G401 (cell line): ENCODE measurements around the gene MEFV. TPM values are rescaled to one million over a fixed set of nuclear protein-coding genes. Genes with fewer than 3 reads are reported as not detected.
"Not testable (repeated sequence)": the region's sequence is repeated elsewhere in the genome, so short reads cannot be mapped to it uniquely, and the experiment has no call there.

ENCODE experiments used
- DNase-seq: peaks from one replicate; pipeline ENCODE4 v3.0.0-alpha.2; 2015; ENCODE audit warnings: low spot score
- in situ Hi-C: cut with HindIII; loops from 2 replicates; pipeline ENCODE4 v1.10.0; 2016; ENCODE audit warnings: low sequenced_read_pairs, mixed read lengths
- total RNA-seq: library from RNA; depleted of rRNA; stranded (reverse); fragments of >200 nt; shearing (Covaris generic); gene quantifications from 2 replicates; pipeline ENCODE4 v1.2.3, GENCODE V29; 2014

MEFV gene
- total RNA-seq, 1 experiment from 2014 or later: not detected

- DNase-seq, in situ Hi-C loops: not testable (repeated sequence)
These were observed 14.3 kb upstream of the MEFV start for GRCh38 chr16:3270718-3271117.

- in situ Hi-C loops: no loop called here
- no peak for DNase-seq
These were observed 11.9 kb upstream of the MEFV start for GRCh38 chr16:3268294-3268693.

DNA sequence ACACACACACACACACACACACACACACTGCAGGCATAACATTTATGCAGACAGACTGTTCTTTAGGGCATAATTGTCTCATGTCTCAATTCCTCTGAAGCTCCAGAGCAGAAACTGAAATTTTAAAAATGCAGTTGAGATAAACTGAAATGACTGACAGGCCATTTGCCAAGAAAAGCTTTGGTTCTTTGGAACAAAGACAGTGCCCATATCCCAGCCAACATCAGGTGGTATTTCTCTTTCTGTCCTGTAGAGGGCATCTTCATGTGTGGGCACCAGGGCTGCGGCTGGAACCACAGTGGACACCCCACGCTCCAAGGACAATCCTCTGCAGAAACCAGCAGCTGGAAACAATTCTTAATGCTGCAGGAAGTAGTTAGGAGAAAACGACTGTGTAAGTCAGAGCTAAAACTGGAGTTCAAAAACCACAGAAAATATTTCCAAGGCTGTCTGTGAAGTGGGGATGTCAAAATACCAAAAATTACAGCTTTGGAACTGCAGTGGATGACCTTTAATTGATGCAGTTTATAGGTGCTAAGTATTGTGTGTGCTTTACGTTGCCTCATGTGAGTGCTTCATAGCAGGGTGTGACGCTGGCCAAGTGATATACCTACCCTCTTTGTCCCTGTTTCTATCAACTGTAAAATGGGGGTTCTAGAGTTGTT is 10.6 kb upstream of the MEFV start:
- peak; percentile 23 for DNase-seq
- in situ Hi-C loops: no loop called here

GRCh38 chr16:3264137-3265036 is 8.0 kb upstream of the MEFV start:
- in situ Hi-C loops: no loop called here
- peak; percentile 98 for DNase-seq

DNA sequence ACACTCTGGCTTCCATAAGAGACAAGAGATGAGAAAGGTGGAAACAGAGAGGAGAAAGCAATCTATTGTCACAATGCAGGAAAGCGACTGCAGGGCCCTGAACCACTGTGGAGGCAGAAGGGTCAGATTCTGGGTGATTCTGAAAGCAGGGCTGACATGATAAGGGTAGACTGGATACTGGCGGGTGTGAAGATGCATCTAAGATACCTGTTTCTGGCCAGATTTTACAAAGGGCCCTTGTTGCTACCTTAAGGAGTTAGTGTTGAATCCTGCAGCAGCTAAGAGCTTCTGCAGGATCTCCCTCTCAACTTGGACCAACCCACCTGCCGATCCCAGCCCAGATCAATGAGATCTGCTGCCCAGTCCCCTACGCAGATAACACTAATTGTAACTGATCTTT is 6.1 kb upstream of the MEFV start:
- no peak for DNase-seq
- in situ Hi-C loops: no loop called here

- no peak for DNase-seq
- in situ Hi-C loops: no loop called here
These were observed 3.4 kb upstream of the MEFV start for GRCh38 chr16:3259836-3260235.

- in situ Hi-C loops: no loop called here
- no peak for DNase-seq
These were observed 533 bp upstream of the MEFV start for GRCh38 chr16:3256866-3257465.

DNA sequence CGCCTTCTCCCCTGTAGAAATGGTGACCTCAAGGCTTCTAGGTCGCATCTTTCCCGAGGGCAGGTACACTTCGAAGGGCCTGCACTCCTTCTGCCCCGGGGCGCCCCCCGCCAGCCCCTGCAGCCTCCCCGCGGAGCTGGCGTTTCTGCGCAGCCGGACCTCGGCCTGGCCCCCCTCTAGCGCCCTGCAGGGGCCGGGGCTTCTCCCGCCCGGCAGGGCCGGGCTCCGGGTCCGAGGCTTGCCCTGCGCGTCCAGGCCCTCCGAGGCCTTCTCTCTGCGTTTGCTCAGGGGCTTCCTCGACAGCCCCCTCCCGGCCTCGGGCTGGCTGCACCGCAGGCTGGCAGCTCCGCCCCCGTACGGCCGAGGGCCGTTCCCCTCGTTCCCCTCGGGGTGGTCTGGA is 2.1 kb downstream of the MEFV start:
- no peak for DNase-seq
- in situ Hi-C loops: no loop called here

- in situ Hi-C loops: no loop called here
- DNase-seq: no peak
These were observed 3.5 kb downstream of the MEFV start for GRCh38 chr16:3252967-3253366.

DNA sequence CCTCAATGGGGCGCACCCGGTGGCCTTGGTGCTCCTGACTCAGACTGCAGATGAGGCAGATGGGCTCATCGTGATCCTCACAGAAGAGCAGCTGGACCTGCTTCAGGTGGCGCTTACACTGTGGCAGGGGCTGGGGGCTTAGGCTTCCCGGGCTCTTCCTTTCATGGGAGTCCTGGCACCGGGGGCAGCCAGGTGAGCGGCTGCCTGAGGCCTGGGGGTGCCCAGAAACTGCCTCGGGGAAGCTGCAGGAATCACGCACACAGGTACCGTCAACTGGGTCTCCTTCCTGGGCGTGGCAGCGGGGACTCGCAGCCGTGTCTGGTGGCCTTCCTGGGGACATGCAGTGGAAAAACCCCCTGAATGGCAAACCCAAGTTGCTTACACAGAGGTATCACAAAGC is 7.0 kb downstream of the MEFV start:
- in situ Hi-C loops: no loop called here
- DNase-seq: no peak

- no peak for DNase-seq
- in situ Hi-C loops: no loop called here
These were observed 7.4 kb downstream of the MEFV start for GRCh38 chr16:3249020-3249419.

GRCh38 chr16:3248596-3248995 is 7.8 kb downstream of the MEFV start:
- in situ Hi-C loops: no loop called here
- DNase-seq: no peak

- in situ Hi-C loops: no loop called here
- no peak for DNase-seq
These were observed 9.6 kb downstream of the MEFV start for GRCh38 chr16:3246876-3247275.

GRCh38 chr16:3246002-3246401 is 10.4 kb downstream of the MEFV start:
- in situ Hi-C loops: no loop called here
- no peak for DNase-seq

GRCh38 chr16:3243882-3244281 is 12.6 kb downstream of the MEFV start:
- no peak for DNase-seq
- in situ Hi-C loops: no loop called here

GRCh38 chr16:3242709-3243108 is 13.7 kb downstream of the MEFV start:
- no peak for DNase-seq
- in situ Hi-C loops: no loop called here

DNA sequence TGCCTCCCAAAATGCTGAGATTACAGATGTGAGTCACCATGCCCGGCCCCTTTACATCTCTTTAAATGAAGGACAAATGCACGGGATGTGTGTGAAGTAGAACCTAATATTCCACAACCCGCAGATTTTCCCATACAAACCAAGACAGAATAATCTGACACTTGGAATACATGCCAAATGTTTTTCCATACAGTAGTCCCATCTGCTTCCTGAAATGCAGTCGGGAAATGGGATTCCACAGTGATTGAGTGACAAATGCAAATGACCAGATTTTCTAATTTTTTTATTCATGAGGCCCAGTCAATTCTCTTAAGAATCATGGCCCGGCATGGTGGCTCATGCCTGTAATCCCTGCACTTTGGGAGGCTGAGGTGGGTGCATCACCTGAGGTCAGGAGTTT is 14.7 kb downstream of the MEFV start:
- no peak for DNase-seq
- in situ Hi-C loops: no loop called here

- in situ Hi-C loops: no loop called here
- no peak for DNase-seq
These were observed 20.4 kb downstream of the MEFV start for GRCh38 chr16:3235856-3236669.

DNA sequence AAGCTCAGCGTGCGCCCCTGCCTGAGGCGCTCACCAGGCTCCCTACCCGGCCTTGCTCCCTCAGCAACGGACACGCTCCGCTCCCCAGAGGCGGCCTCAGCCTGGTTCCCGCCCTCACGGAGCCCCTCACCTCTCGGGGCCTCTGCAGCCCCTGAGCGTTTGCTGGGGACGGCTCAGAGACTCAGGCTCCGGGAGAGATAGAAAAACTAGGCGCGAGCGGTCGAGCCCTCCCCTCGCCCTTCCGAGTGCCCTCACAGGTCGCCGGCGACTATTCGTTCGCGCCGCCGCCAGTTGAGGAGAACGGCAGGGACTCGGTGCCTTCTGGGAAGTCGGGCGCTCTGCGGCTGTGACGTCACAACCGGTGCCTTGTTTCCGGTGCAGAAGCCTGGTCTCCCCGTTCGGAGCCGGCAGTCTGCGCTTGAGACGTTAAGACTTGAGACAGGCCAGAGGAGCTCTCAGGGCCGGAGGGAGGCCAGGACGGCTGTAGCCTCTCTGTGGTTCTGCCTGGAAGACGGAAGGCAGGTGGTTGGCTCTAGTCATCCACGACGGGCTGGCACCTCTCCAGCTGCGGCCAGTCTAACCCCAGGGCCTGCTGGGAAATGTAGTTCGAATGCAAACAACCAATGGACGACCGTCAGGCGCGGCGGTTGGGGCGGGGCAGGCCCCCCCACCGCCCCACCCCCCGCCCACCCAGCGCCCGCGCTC is 21.4 kb downstream of the MEFV start, which contains the start of gene ZNF200:
TSS of gene ZNF200 (minus strand) at position 302 of the 705 bp plus-strand sequence. CDS start 1,403 bp downstream, outside the sequence.
- DNase-seq: peak; percentile 96
- in situ Hi-C loops: no loop called here
